ENCODE results near the gene PEX16.

DNA sequence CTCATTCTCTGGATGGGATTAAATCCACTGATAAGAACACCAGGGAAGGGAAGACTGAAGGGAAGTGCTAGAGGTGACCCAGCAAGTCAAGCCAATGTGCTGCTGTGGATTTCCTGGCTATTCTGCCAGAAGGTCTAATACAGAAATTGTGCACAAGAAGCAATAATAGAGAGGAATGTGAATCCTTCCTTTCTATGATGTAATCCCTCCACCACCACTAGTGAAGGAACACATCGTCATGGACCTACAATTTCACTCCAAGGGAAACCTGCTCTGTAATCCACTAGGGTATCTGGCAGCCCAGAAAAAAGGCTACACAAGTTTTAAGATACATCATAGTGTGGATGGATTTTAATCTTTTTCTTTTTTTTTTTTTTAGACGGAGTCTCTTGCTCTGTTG, 22.2 kb upstream of the PEX16 start:
- TF ChIP-seq, protein P1, sequence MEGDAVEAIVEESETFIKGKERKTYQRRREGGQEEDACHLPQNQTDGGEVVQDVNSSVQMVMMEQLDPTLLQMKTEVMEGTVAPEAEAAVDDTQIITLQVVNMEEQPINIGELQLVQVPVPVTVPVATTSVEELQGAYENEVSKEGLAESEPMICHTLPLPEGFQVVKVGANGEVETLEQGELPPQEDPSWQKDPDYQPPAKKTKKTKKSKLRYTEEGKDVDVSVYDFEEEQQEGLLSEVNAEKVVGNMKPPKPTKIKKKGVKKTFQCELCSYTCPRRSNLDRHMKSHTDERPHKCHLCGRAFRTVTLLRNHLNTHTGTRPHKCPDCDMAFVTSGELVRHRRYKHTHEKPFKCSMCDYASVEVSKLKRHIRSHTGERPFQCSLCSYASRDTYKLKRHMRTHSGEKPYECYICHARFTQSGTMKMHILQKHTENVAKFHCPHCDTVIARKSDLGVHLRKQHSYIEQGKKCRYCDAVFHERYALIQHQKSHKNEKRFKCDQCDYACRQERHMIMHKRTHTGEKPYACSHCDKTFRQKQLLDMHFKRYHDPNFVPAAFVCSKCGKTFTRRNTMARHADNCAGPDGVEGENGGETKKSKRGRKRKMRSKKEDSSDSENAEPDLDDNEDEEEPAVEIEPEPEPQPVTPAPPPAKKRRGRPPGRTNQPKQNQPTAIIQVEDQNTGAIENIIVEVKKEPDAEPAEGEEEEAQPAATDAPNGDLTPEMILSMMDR (conservative IDR thresholded peaks at IDR 0.05; ENCODE audit: low read length), result no peak
- TF ChIP-seq EZH2phosphoT487 (IDR thresholded peaks at IDR 0.05; ENCODE audit: borderline replicate concordance, low read depth, low read length), result no peak

Measured in OCI-LY7 (cell line).